Measurements from ENCODE around the gene KCND1.
A peak's percentile ranks its signal among the peaks of the same experiment; 100 is the strongest.

- TF ChIP-seq POLR2AphosphoS5 (IDR thresholded peaks at IDR 0.05; ENCODE audit: borderline replicate concordance, low read depth, low read length) = peak; percentile 68
- TF ChIP-seq EZH2 (IDR thresholded peaks at IDR 0.05) = no peak
Measured at GRCh38 chrX:48911412-48912182, 60.0 kb downstream of the KCND1 start, which contains the start of gene SLC35A2.
